Endothelial cell of umbilical vein (primary cell): ENCODE data around the gene SLC22A23.

ENCODE experiments used
- EZH2 ChIP-seq: IDR thresholded peaks from 2 replicates; pipeline ENCODE4 v1.6.1; 2012; ENCODE audit warnings: borderline replicate concordance, low read depth, mild to moderate bottlenecking, moderate library complexity, low read length, inconsistent platforms; ENCODE audit not compliant: severe bottlenecking
- FOS ChIP-seq: IDR thresholded peaks from 2 replicates; pipeline ENCODE4 v1.6.1; 2011; ENCODE audit warnings: mild to moderate bottlenecking, low read length, moderate library complexity, borderline replicate concordance; ENCODE audit not compliant: insufficient read depth
- GATA2 ChIP-seq: IDR thresholded peaks from 2 replicates; pipeline ENCODE4 v1.7.0; 2011; ENCODE audit warnings: low read depth, mild to moderate bottlenecking, moderate library complexity, mixed read lengths, low read length; ENCODE audit not compliant: insufficient read length, insufficient read depth
- JUN ChIP-seq: IDR thresholded peaks from 2 replicates; pipeline ENCODE4 v1.6.1; 2011; ENCODE audit warnings: borderline replicate concordance, low read depth; ENCODE audit not compliant: insufficient read length, insufficient read depth
- MYC ChIP-seq: IDR thresholded peaks from one replicate; pipeline ENCODE4 v1.6.1; 2011; ENCODE audit warnings: mild to moderate bottlenecking, low read depth, low read length
- POLR2A ChIP-seq: IDR thresholded peaks from 2 replicates; pipeline ENCODE4 v1.6.1; 2012; ENCODE audit warnings: low read depth, mild to moderate bottlenecking, control low read depth, low read length
- POLR2AphosphoS5 ChIP-seq: IDR thresholded peaks from 2 replicates; pipeline ENCODE4 v1.6.1; 2012; ENCODE audit warnings: low read depth, mild to moderate bottlenecking, control low read depth, low read length, moderate library complexity; ENCODE audit not compliant: insufficient read depth
- TF ChIP-seq, protein P1 (sequence below), 2 donors: IDR thresholded peaks; 1 replicate in 1 of 2; 2 replicates in 1 of 2; pipeline ENCODE4 v1.5.1; 2011; ENCODE audit warnings: low read length in 2 of 2, mild to moderate bottlenecking in 2 of 2, moderate library complexity in 2 of 2, control low read depth in 1 of 2, inconsistent platforms in 1 of 2, low read depth in 1 of 2; ENCODE audit not compliant: insufficient read depth in 1 of 2; ENCODE audit errors: extremely low read depth in 1 of 2
- TF ChIP-seq, protein P2 (sequence below): IDR thresholded peaks from 2 replicates; pipeline ENCODE4 v1.6.1; 2011; ENCODE audit not compliant: insufficient read depth, insufficient read length

DNA sequence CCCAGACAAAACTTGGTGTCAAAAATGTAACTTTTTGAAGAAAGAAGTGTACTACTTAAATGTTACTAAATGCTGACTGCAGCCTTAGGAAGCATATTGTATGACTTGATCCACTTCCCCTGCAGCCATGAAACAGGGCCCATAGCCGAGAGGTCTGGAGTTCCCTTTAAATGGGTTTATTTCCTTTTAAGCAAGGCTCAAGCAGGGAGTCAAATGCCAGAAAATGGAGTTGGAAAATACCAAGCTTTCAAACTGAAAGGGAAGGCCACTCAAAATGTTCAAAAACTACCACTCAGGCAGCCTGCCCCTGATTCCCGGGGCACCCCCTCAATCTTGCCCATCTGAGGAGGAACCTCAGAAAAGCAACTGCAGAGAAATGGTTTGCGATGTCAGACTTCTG lies 43.3 kb downstream of the SLC22A23 start:
- TF ChIP-seq POLR2A, result no peak
- TF ChIP-seq, protein P1, sequence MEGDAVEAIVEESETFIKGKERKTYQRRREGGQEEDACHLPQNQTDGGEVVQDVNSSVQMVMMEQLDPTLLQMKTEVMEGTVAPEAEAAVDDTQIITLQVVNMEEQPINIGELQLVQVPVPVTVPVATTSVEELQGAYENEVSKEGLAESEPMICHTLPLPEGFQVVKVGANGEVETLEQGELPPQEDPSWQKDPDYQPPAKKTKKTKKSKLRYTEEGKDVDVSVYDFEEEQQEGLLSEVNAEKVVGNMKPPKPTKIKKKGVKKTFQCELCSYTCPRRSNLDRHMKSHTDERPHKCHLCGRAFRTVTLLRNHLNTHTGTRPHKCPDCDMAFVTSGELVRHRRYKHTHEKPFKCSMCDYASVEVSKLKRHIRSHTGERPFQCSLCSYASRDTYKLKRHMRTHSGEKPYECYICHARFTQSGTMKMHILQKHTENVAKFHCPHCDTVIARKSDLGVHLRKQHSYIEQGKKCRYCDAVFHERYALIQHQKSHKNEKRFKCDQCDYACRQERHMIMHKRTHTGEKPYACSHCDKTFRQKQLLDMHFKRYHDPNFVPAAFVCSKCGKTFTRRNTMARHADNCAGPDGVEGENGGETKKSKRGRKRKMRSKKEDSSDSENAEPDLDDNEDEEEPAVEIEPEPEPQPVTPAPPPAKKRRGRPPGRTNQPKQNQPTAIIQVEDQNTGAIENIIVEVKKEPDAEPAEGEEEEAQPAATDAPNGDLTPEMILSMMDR (IDR thresholded peaks at IDR 0.05; ENCODE audit: extremely low read depth in 1 of 2, insufficient read depth in 1 of 2, low read depth in 1 of 2, low read length in 2 of 2), result no peak
- no peak for TF ChIP-seq FOS
- TF ChIP-seq POLR2AphosphoS5, result no peak
- TF ChIP-seq, protein P2, sequence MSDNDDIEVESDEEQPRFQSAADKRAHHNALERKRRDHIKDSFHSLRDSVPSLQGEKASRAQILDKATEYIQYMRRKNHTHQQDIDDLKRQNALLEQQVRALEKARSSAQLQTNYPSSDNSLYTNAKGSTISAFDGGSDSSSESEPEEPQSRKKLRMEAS, result no peak
- TF ChIP-seq JUN, result no peak
- TF ChIP-seq EZH2, result no peak
- TF ChIP-seq MYC, result no peak
- no peak for TF ChIP-seq GATA2
